ENCODE results near the gene CHP2. TPM values are rescaled to one million over a fixed set of nuclear protein-coding genes. Genes with fewer than 3 reads are reported as not detected.

Gene CHP2
- total RNA-seq, 4 donors from 2014 or later: not detected

- TF ChIP-seq CTCF (IDR thresholded peaks at IDR 0.05) (no peak), POLR2A (IDR thresholded peaks at IDR 0.05) (no peak)
- WGBS, 2 donors: 74 to 81% methylated on average over 8 of the region's 8 CpGs
- DNase-seq: no peak
- Histone ChIP-seq H3K9me3 (no peaks in the 10 kb centered on the region), H3K36me3 (no peaks in the 10 kb centered on the region), H3K27ac (no peak overlapping the region), H3K27me3 (no peaks in the 10 kb centered on the region), H3K4me3 (replicated peaks in 1 of 3) (no peak overlapping the region), H3K4me1 (no peaks in the 10 kb centered on the region)
- intact Hi-C loops (cut with DNase I): no loop called here
Observed at GRCh38 chr16:23724096-23724784, 30.6 kb upstream of the CHP2 start.

GRCh38 chr16:23724785-23725131 lies 30.1 kb upstream of the CHP2 start:
- 68 to 77% methylated on average over 3 of the region's 3 CpGs for WGBS, 2 donors
- Histone ChIP-seq H3K27me3 (no peaks in the 10 kb centered on the region), H3K4me1 (no peaks in the 10 kb centered on the region), H3K36me3 (no peaks in the 10 kb centered on the region), H3K9me3 (no peaks in the 10 kb centered on the region), H3K27ac (no peak overlapping the region), H3K4me3 (replicated peaks in 1 of 3) (no peak overlapping the region)
- no peak for TF ChIP-seq POLR2A (IDR thresholded peaks at IDR 0.05)
- no peak for TF ChIP-seq CTCF (IDR thresholded peaks at IDR 0.05)
- intact Hi-C loops (cut with DNase I): no loop called here
- DNase-seq: no peak

GRCh38 chr16:23726710-23727109 lies 28.1 kb upstream of the CHP2 start:
- no peak overlapping the region for H3K4me3 ChIP-seq (replicated peaks in 1 of 3)
- H3K9me3 ChIP-seq: no peaks in the 10 kb centered on the region
- whole genome bisulfite sequencing, 2 donors: 87% methylated on average over 3 of the region's 3 CpGs
- DNase-seq: no peak
- no peaks in the 10 kb centered on the region for H3K36me3 ChIP-seq
- H3K27me3 ChIP-seq: no peaks in the 10 kb centered on the region
- no peak overlapping the region for H3K27ac ChIP-seq
- intact Hi-C loops (cut with DNase I): no loop called here
- TF ChIP-seq POLR2A (IDR thresholded peaks at IDR 0.05): no peak
- no peak for TF ChIP-seq CTCF (IDR thresholded peaks at IDR 0.05)
- no peaks in the 10 kb centered on the region for H3K4me1 ChIP-seq

- Histone ChIP-seq H3K36me3 (no peaks in the 10 kb centered on the region), H3K4me1 (no peaks in the 10 kb centered on the region), H3K4me3 (replicated peaks in 1 of 3) (no peak overlapping the region), H3K9me3 (no peaks in the 10 kb centered on the region), H3K27me3 (no peaks in the 10 kb centered on the region), H3K27ac (no peak overlapping the region)
- TF ChIP-seq CTCF (IDR thresholded peaks at IDR 0.05) (peak in 1 of 6 experiments; percentile 22), POLR2A (IDR thresholded peaks at IDR 0.05) (no peak)
- no peak for DNase-seq
- intact Hi-C loops (cut with DNase I): no loop called here
- 59 to 60% methylated on average over 10 of the region's 10 CpGs for WGBS, 2 donors
Observed at GRCh38 chr16:23728112-23728477, 26.7 kb upstream of the CHP2 start.

- no peak overlapping the region for H3K4me3 ChIP-seq (replicated peaks in 1 of 3)
- no peak for TF ChIP-seq POLR2A (IDR thresholded peaks at IDR 0.05)
- TF ChIP-seq CTCF (IDR thresholded peaks at IDR 0.05): no peak
- H3K4me1 ChIP-seq: no peaks in the 10 kb centered on the region
- intact Hi-C loops (cut with DNase I): no loop called here
- H3K36me3 ChIP-seq: no peaks in the 10 kb centered on the region
- H3K27me3 ChIP-seq: no peaks in the 10 kb centered on the region
- H3K9me3 ChIP-seq: no peaks in the 10 kb centered on the region
- DNase-seq: no peak
- H3K27ac ChIP-seq: no peak overlapping the region
- WGBS, 2 donors: 85% methylated on average over 12 of the region's 12 CpGs
Observed at GRCh38 chr16:23729503-23730424, 25.1 kb upstream of the CHP2 start.

Measured in thyroid gland (tissue), 4 donors.